Common myeloid progenitor, CD34-positive (primary cell): ENCODE results near the gene MGLL.

Source experiments
- CTCF ChIA-PET: fragments of 350-600 bp; sonication (Branson Sonifier 250); formaldehyde crosslinking; loops from one replicate; lab custom pipeline; 2021; ENCODE audit warnings: antibody characterized with exemption; lab: Charles Lee
- POLR2A ChIA-PET: fragments of 350-600 bp; sonication (Branson Sonifier 250); formaldehyde crosslinking; loops from one replicate; lab custom pipeline; 2021; ENCODE audit warnings: antibody characterized with exemption; lab: Charles Lee
- DNase-seq, 3 donors: peaks; one replicate each; pipeline versions ENCODE4 v3.0.0 to v3.0.0-alpha.2; 2013
- H3K27ac ChIP-seq, 2 experiments: 1 replicate in 1 of 2; 2 replicates in 1 of 2; pipeline ENCODE4 v1.7.0; 2013; ENCODE audit warnings: inconsistent platforms in 2 of 2, low read length in 2 of 2, mild to moderate bottlenecking in 2 of 2, low read depth in 1 of 2, moderate library complexity in 1 of 2; ENCODE audit not compliant: severe bottlenecking in 2 of 2, insufficient read depth in 1 of 2, poor library complexity in 1 of 2
- H3K27me3 ChIP-seq, 5 experiments: replicated peaks in 2 of 5; 1 replicate in 3 of 5; 2 replicates in 2 of 5; pipeline versions ENCODE4 v1.6.1 to v1.7.0; 2013; ENCODE audit warnings: low read length in 4 of 5, mild to moderate bottlenecking in 2 of 5, moderate library complexity in 2 of 5, inconsistent platforms in 1 of 5; ENCODE audit not compliant: insufficient read depth in 5 of 5, control insufficient read depth in 4 of 5
- H3K36me3 ChIP-seq, 4 experiments: 1 replicate in 2 of 4; 2 replicates in 2 of 4; pipeline versions ENCODE4 v1.6.1 to v1.7.0; 2013; ENCODE audit warnings: low read length in 3 of 4, control low read depth in 1 of 4, mild to moderate bottlenecking in 1 of 4; ENCODE audit not compliant: control insufficient read depth in 4 of 4, insufficient read depth in 4 of 4
- H3K4me1 ChIP-seq, 4 experiments: 1 replicate in 3 of 4; 2 replicates in 1 of 4; pipeline versions ENCODE4 v1.6.1 to v1.7.1; 2013; ENCODE audit warnings: low read length in 3 of 4, mild to moderate bottlenecking in 3 of 4, control low read depth in 1 of 4, inconsistent platforms in 1 of 4, moderate library complexity in 1 of 4; ENCODE audit not compliant: control insufficient read depth in 4 of 4, insufficient read depth in 4 of 4; ENCODE audit errors: control extremely low read depth in 1 of 4
- H3K4me3 ChIP-seq, 7 experiments: 1 replicate in 4 of 7; 2 replicates in 3 of 7; pipeline versions ENCODE4 v1.5.1 to v1.7.0; 2013; ENCODE audit warnings: mild to moderate bottlenecking in 7 of 7, low read length in 6 of 7, moderate library complexity in 6 of 7, inconsistent platforms in 2 of 7, low read depth in 2 of 7, control low read depth in 1 of 7; ENCODE audit not compliant: insufficient read depth in 4 of 7, control insufficient read depth in 1 of 7; ENCODE audit errors: extremely low read depth in 1 of 7
- H3K9me3 ChIP-seq, 5 experiments: 1 replicate in 4 of 5; 2 replicates in 1 of 5; pipeline versions ENCODE4 v1.6.1 to v1.7.1; 2013; ENCODE audit warnings: low read length in 4 of 5, mild to moderate bottlenecking in 2 of 5, inconsistent platforms in 1 of 5, low read depth in 1 of 5, moderate library complexity in 1 of 5; ENCODE audit not compliant: control insufficient read depth in 4 of 5, insufficient read depth in 2 of 5; ENCODE audit errors: control extremely low read depth in 1 of 5
- WGBS: methylation state at CpG from one replicate; pipeline ENCODE4 v1.1.5; 2013; ENCODE audit not compliant: insufficient coverage; 5-methylcytosine and 5-hydroxymethylcytosine counted together

The MGLL gene

DNA sequence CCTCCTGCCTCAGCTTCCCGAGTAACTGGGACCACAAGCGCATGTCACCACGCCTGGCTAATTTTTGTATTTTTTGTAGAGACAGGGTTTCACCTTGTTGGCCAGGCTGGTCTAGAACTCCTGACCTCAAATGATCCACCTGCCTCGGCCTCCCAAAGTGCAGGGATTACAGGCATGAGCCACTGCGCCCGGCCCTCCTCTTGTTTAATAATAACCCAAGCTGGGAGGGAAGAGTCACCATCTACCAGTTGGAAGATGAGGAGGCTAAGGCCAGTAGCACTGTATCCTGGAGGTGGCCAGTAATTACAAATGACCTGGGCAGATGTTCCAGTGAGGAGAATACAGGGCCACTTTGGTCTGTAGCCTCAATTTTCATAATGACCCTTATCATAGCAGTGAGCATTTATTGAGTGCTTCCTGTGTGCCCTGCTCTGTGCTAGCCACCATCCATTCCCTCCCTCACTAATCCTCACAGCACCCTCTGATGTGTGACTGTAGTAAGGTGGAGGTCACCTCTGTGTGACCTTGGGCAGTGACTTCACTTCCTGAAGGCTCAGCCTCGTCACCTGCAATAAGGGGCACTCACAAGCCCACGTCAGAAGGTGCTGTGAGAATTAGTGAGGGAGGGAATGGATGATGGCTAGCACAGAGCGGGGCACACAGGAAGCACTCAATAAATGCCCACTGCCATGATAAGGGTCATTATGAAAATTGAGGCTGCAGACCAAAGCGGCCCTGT, 85.3 kb downstream of the MGLL start:
- peaks cover 0 to 3% (median 0%) of the 10 kb centered on the region in 5 experiments for H3K27me3 ChIP-seq
- no peak overlapping the region for H3K4me3 ChIP-seq
- DNase-seq, result no peak
- peaks cover 11 to 64% (median 36%) of the 10 kb centered on the region in 4 experiments for H3K4me1 ChIP-seq
- CTCF ChIA-PET, result no interaction called here
- H3K9me3 ChIP-seq, result no peaks in the 10 kb centered on the region
- 95% methylated on average over 10 of the region's 10 CpGs for WGBS
- no peak overlapping the region for H3K27ac ChIP-seq
- H3K36me3 ChIP-seq, result peaks cover 0 to 10% (median 4%) of the 10 kb centered on the region in 4 experiments
- POLR2A ChIA-PET, result interaction anchor here (0.6 kb wide), 1 partner anchor 63 kb away, joined by 3 read pairs; no protein-coding TSS in a partner anchor

DNA sequence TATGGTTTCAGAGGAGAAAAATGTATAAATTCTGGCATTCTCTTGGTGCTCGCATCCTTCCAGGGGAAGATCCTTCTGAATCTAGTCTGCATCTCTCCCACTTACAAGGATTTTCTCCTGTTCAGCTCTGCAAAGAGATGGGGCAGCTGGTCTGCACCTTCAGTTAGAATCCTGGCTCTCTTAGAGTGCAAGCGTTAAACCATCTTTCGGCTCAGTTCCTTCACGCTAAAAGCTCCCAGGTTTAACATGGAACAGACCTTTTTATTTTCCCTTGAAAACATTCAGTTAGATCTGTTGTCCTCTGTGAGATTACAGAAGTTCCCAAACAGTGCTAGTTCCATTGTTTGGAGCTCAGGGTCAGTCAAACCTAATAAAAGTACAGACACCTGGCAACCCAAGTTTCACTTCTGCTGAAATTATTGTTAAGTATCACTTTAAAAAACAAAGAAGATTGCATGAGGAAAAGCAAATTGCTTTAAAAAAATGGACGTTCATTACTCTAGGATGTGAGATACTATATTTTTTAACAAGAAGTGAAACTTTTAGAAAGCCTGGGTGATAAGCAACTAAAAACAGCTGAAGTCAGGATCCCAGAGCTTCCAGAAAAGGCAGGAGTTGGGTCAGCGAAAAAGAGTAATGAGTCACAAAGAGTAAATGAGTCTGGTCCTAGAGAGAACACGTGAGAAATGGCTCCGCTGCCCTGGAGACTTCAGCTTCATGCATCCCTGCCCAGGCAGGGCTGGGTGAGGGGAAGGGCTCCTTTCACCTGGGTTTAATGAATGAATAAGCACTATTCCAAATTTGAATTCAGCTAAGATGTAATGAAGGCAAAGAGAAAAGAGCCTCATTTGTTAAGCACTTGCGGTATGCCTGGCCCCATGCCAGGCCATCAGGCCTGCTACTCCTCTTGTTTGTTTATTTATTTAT, 86.3 kb downstream of the MGLL start:
- H3K4me1 ChIP-seq, result peaks cover 11 to 70% (median 37%) of the 10 kb centered on the region in 4 experiments
- H3K4me3 ChIP-seq, result peak overlapping the region in 1 of 7 experiments; percentile 8
- H3K27me3 ChIP-seq, result peaks cover 0 to 3% (median 0%) of the 10 kb centered on the region in 5 experiments
- POLR2A ChIA-PET, result interaction anchor here (0.6 kb wide), 1 partner anchor 64 kb away, joined by 3 read pairs; no protein-coding TSS in a partner anchor
- H3K27ac ChIP-seq, result no peak overlapping the region
- no peak for DNase-seq
- H3K9me3 ChIP-seq, result no peaks in the 10 kb centered on the region
- CTCF ChIA-PET, result interaction anchor here (0.9 to 1.7 kb wide), 4 partner anchors 8 to 96 kb away, joined by 3 to 5 read pairs (median 4); no protein-coding TSS in a partner anchor
- 95% methylated on average over 8 of the region's 9 CpGs for WGBS
- H3K36me3 ChIP-seq, result peaks cover 0 to 6% (median 3%) of the 10 kb centered on the region in 4 experiments

DNA sequence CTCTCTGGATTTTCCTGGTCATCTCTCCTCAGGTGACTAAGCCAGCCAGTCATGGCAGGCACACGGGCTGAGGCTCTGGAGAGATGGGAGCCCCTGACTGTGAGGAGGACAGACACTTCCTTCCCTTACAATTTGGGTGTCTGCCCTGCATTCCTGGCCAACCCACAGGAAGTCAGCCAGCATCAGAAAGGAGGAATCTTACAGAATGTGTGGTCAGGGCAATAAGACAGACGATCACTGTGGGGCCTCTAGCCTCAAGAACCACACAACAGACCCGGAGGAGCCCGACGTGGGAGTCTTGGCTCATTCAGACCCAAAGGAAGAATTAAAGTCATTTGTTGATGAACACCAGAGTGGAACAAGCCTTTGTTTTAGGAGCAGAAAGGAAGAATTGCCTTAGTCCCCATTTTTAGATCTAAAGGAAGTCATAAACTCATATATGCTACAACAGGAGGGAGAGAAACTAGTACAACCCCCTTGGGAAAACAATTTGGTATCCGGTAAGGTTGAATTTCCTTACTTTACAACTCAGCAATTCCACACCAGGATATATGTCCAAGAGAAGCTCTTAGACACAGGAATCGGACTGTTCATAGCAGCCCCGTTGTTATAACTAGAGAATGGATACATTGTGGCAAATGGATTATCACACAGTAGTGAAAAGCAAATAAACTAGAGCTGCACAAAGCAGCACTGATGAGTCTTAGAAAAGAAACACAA, 87.4 kb downstream of the MGLL start:
- no peak overlapping the region for H3K27ac ChIP-seq

DNA sequence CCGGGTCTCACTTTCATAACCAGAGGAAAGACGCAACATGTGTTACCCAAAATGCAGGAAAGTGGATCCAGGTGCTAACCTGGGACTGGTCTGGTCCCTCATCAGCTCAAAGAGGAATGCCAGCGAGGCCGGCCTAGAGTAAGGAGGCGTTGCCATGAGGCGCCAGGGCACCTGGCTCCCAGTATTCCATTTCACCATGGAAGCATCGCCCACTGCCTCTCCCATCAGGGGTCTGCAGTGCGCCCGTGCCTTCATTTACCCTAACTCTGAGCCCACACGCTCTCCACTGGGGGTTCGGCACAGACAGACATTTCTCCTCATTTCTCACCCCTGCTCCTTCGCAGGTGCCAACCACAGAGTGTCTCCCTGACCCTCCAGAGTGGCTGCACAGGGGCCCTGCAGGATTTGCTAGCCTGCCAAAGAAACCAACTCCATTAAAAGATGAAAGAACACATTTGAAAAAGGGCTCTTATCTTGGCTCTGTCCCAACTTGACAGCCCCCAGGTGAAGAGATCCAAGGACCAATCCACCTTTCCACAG, 88.1 kb downstream of the MGLL start:
- no peak overlapping the region for H3K27ac ChIP-seq
- H3K4me3 ChIP-seq, result peak overlapping the region in 1 of 7 experiments; percentile 26
- peaks cover 16 to 88% (median 52%) of the 10 kb centered on the region in 4 experiments for H3K4me1 ChIP-seq
- H3K27me3 ChIP-seq, result peaks cover 0 to 3% (median 0%) of the 10 kb centered on the region in 5 experiments
- no peaks in the 10 kb centered on the region for H3K9me3 ChIP-seq
- peaks cover 0 to 3% (median 1%) of the 10 kb centered on the region in 4 experiments for H3K36me3 ChIP-seq
- 96% methylated on average over 11 of the region's 12 CpGs for WGBS
- no peak for DNase-seq
- POLR2A ChIA-PET, result no interaction called here
- CTCF ChIA-PET, result interaction anchor here (0.9 to 1.0 kb wide), 2 partner anchors 16 to 34 kb away, joined by 3 read pairs; no protein-coding TSS in a partner anchor

More for the DNA sequence above, 87.4 kb downstream of the MGLL start:
- POLR2A ChIA-PET, result no interaction called here
- peak; percentile 16 to 58 (median 58) for DNase-seq
- Histone ChIP-seq H3K36me3 (peaks cover 0 to 5% (median 2%) of the 10 kb centered on the region in 4 experiments), H3K9me3 (no peaks in the 10 kb centered on the region), H3K27me3 (peaks cover 0 to 3% (median 0%) of the 10 kb centered on the region in 5 experiments), H3K4me3 (peak overlapping the region in 3 of 7 experiments; percentile 1 to 26 (median 17)), H3K4me1 (peaks cover 12 to 81% (median 47%) of the 10 kb centered on the region in 4 experiments)
- 0% methylated on average over 5 of the region's 8 CpGs for WGBS
- CTCF ChIA-PET, result interaction anchor here (0.6 to 1.7 kb wide), 2 partner anchors 11 to 97 kb away, joined by 3 to 5 read pairs; no protein-coding TSS in a partner anchor

DNA sequence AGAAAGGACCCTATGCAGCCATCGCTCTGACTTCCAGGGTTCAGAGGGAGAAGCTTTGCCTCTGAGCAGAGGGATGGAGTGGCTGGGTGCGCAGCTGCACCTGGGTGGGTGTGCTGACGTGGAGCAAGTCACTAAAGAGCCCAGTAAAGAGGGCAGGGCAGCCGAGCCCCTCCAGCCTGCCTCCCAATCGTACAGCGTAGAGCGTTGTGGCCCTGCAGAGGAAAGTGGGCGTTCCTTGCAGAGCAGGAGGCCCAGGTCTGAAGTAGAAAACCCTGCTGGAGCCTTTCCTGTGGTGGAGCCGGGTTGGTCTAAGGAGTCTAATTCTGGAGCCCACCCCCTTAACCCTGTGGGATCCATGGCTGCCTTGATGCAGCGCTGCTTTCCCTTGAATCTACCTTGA, 88.5 kb downstream of the MGLL start:
- ChIA-PET CTCF (interaction anchor here (0.9 to 1.0 kb wide), 2 partner anchors 16 to 33 kb away, joined by 3 read pairs; no protein-coding TSS in a partner anchor), POLR2A (no interaction called here)
- Histone ChIP-seq H3K4me1 (peaks cover 16 to 92% (median 53%) of the 10 kb centered on the region in 4 experiments), H3K27ac (no peak overlapping the region), H3K36me3 (peaks cover 0 to 3% (median 1%) of the 10 kb centered on the region in 4 experiments), H3K9me3 (no peaks in the 10 kb centered on the region), H3K4me3 (no peak overlapping the region), H3K27me3 (peaks cover 0 to 3% (median 0%) of the 10 kb centered on the region in 5 experiments)
- 97% methylated on average over 9 of the region's 10 CpGs for WGBS
- no peak for DNase-seq

DNA sequence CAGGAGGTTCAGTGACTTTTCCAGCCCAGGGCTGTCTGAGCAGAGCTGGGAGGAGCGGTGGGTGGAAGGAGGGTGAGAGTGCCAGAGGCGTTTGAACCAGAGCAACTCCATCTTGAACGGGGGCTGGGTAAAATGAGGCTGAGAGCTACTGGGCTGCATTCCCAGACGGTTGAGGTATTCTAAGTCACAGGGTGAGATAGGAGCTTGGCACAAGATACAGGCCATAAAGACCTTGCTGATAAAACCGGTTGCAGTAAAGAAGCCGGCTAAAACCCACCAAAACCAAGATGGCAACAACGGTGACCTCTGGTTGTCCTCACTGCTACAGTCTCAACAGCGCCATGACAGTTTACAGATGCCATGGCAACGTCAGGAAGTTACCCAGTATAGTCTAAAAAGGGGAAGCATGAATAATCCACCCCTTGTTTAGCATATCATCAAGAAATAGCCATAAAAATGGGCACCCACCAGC, 89.4 kb downstream of the MGLL start:
- peaks cover 16 to 87% (median 47%) of the 10 kb centered on the region in 4 experiments for H3K4me1 ChIP-seq
- WGBS, result 99% methylated on average over 7 of the region's 9 CpGs
- DNase-seq, result peak; percentile 41 to 77 (median 62)
- H3K36me3 ChIP-seq, result peaks cover 0 to 3% (median 1%) of the 10 kb centered on the region in 4 experiments
- CTCF ChIA-PET, result interaction anchor here (1.0 to 1.2 kb wide), 2 partner anchors 8 to 17 kb away, joined by 3 to 4 read pairs; no protein-coding TSS in a partner anchor
- H3K27ac ChIP-seq, result no peak overlapping the region
- POLR2A ChIA-PET, result no interaction called here
- H3K4me3 ChIP-seq, result no peak overlapping the region
- peaks cover 0 to 3% (median 0%) of the 10 kb centered on the region in 5 experiments for H3K27me3 ChIP-seq
- no peaks in the 10 kb centered on the region for H3K9me3 ChIP-seq
